Cardiac septum (tissue), 1 donor: Measurements from ENCODE around the gene HOXC10. TPM values are rescaled to one million over a fixed set of nuclear protein-coding genes. Genes with fewer than 3 reads are reported as not detected.

Experiments used
- DNase-seq: peaks from one replicate; pipeline ENCODE4 v3.0.0-alpha.2; 2020; ENCODE audit warnings: low spot score
- intact Hi-C: fragments of 100-400 bp; cut with DNase I; formaldehyde crosslinking; loops from one replicate; pipeline ENCODE4 v1.14.0; 2022
- total RNA-seq: library from RNA; stranded (reverse); fragmentation: NEBNext Ultra II Directional; extraction: Animal tissue kit (Norgen Biotek cat#: 25700); gene quantifications from one replicate; pipeline ENCODE4 v1.2.1, GENCODE V29; 2021
- donor health status: DM: no; HTN: no; CAD: no.

HOXC10 gene
- total RNA-seq, 1 donor from 2014 or later = not detected

- intact Hi-C loops = loop anchor here (2.0 kb wide), 1 partner anchor 193 kb away; no protein-coding TSS in a partner anchor
- DNase-seq = no peak
Observed at GRCh38 chr12:54007538-54008259, 22.8 kb downstream of the HOXC10 start.

DNA sequence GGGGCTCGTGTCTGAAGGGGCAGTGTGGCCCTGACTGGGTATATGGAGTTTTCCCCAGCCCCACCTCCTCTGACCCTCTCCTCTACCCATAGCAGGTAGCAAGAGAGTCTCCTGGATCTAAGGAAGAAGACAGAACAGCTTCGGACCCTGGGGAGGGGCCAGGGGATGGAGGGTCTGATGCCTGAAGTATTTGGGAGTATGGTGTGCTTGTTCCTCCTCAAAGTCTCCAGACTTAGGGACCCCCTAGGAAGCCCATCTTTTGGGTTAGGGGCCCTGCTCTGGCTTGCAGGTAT, 23.3 kb downstream of the HOXC10 start:
- DNase-seq = no peak
- intact Hi-C loops = no loop called here

DNA sequence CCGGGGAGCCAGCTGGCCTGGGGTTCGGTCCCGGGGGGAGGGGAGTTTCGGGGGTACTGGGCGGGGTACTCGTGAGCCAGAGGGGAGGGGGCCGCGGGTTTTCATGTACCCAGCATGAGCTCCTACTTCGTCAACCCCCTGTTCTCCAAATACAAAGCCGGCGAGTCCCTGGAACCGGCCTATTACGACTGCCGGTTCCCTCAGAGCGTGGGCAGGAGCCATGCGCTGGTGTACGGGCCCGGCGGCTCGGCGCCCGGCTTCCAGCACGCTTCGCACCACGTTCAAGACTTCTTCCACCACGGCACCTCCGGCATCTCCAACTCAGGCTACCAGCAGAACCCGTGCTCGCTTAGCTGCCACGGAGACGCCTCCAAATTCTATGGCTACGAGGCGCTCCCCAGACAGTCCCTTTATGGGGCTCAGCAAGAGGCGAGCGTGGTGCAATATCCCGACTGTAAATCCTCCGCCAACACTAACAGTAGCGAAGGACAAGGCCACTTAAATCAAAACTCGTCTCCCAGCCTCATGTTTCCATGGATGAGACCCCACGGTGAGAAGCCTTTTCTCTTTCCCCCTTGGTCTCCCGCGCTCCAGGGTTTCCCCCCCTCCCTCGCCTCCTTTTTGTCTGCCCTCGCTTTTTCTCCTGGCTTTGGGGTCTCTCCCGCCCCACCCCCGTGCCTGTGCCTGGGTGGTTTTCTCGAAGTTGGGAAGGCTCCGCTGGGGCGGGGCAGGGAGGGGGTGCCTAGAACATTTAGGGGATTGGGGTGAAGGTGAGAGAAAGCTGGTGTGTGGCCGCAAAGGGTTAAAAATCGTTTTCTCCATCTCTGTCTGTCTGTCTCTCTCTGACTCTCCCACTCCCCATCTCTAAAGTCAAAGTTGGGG, 24.5 kb downstream of the HOXC10 start:
- DNase-seq = no peak
- intact Hi-C loops = no loop called here

GRCh38 chr12:54010053-54010971, 25.4 kb downstream of the HOXC10 start:
- no peak for DNase-seq
- intact Hi-C loops = no loop called here

- no peak for DNase-seq
- intact Hi-C loops = no loop called here
Observed at GRCh38 chr12:54010972-54011664, 26.2 kb downstream of the HOXC10 start.

- no peak for DNase-seq
- intact Hi-C loops = no loop called here
Observed at GRCh38 chr12:54011665-54012532, 27.0 kb downstream of the HOXC10 start.

- no peak for DNase-seq
- intact Hi-C loops = no loop called here
Observed at GRCh38 chr12:54012631-54013409, 27.9 kb downstream of the HOXC10 start.

- no peak for DNase-seq
- intact Hi-C loops = no loop called here
Observed at GRCh38 chr12:54014377-54015017, 29.6 kb downstream of the HOXC10 start.

- intact Hi-C loops = no loop called here
- no peak for DNase-seq
Observed at GRCh38 chr12:54015018-54015931, 30.3 kb downstream of the HOXC10 start.

DNA sequence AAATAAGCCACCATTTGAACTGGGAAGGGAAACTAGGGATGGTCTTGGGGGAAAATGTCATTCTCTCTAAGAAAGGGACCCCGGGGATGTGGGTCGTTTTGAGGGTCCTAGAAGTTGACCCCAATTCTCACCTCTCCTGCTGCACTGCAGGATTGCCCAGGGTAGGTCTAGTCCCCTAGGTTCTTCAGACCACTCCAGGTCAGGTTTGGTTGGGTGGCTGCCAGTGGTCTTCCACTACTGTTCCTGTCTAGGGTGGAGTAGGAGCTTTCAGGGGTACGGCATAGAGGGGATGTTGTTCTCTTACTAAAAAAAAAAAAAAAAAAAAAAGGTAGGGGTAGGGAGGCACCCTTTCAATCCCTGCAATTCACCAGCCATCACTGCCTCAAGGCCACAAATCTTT, 31.1 kb downstream of the HOXC10 start:
- intact Hi-C loops = no loop called here
- DNase-seq = no peak

GRCh38 chr12:54016478-54016964, 31.6 kb downstream of the HOXC10 start:
- intact Hi-C loops = no loop called here
- DNase-seq = no peak

DNA sequence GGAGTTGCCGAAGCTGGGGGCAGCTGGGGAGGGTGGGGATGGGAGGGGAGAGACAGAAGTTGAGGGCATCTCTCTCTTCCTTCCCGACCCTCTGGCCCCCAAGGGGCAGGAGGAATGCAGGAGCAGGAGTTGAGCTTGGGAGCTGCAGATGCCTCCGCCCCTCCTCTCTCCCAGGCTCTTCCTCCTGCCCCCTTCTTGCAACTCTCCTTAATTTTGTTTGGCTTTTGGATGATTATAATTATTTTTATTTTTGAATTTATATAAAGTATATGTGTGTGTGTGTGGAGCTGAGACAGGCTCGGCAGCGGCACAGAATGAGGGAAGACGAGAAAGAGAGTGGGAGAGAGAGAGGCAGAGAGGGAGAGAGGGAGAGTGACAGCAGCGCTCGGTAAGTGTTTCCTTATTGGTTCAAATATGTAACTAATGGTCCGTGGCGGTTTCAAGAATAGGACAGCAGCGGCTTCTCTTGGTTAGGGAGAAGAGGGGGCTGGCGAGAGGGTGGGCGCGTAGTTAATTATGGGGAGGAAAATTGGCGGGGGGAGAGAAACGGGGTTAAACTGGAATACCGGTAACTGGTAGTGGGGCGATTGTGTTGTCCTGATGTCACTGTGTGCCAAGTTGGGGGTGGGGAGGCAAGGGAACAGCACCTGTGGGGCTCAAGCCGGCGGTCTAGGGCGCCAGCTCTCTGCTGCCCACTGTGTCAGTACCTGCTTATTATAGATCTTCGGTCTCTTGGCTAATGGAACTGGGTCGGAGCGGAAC, 32.3 kb downstream of the HOXC10 start:
- intact Hi-C loops = no loop called here
- DNase-seq = no peak

DNA sequence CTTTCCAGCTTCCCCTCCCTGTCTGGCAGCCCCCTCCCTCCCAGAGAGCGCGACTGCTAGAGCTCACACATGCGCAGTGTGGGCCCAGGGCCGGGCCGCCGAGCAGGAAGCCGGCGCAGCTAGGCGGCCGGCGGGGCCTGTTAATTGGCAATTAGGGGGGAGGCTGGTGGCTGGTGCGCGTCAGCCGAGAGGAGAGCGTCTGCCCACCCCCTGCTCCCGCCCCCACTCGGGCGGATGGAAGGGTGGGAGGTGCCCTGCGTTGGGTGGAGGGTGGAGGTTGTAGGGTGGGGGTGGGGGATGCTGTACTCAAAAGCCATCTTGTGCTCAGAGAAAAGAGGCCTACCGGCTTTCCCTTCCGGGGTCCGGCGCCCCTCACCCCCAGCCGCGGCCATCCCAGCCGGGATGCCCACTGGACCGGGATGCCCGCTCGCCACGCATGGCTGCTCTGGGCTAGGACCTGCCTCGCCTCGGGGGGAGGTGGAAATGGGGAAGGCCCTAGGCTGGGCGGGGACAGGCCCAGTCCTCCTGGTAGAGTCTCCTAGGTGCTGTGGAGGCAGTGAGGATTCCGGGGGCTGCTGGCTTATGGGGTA, 33.0 kb downstream of the HOXC10 start:
- intact Hi-C loops = no loop called here
- peak; percentile 81 for DNase-seq

DNA sequence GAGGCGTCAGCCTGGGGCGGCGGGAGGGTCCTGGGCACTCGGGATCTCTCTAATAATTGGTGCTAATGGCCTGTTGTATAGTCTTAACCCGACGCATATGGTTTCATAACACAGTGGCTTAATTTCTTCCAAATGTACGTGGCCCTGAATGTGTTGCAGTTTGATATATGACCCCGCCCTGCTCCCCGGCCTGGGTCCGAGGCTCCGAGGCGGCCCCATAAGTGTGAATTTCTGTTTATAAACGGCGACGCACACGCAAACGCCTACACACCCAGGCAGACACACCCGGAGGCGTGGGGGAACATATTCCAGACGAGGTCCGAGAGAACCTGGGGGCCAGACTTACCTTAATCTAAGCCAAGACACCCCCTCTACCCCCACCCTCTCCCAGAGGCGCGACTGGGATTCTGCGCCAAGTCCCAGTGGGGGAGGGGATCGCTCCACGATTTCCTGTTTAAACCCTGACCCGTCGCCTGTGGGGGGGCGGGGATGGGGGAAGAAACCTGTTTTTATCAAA, 33.6 kb downstream of the HOXC10 start:
- intact Hi-C loops = no loop called here
- DNase-seq = no peak
